Measurements from ENCODE around the gene U2AF2. TPM values are rescaled to one million over a fixed set of nuclear protein-coding genes. Genes with fewer than 3 reads are reported as not detected.

U2AF2 gene
- total and polyA plus RNA-seq, 9 of the 15 experiments (the other 6 are each of a cell fraction or from before 2014, with no cell fraction given) = 3.0 to 331 (median 157) TPM

- TF ChIP-seq ZNF592 (IDR thresholded peaks at IDR 0.05) = peak; percentile 86
- no peak for TF ChIP-seq HINFP (tag; conservative IDR thresholded peaks at IDR 0.05; ENCODE audit: low read depth)
- TF ChIP-seq STAT5A (IDR thresholded peaks at IDR 0.05; ENCODE audit: borderline replicate concordance, low read length) = no peak
- TF ChIP-seq LARP7 (IDR thresholded peaks at IDR 0.05) = no peak
- TF ChIP-seq CHCHD3 (CRISPR knock-in tag; IDR thresholded peaks at IDR 0.05) = no peak
- no peak for TF ChIP-seq ZNF316 (IDR thresholded peaks at IDR 0.05)
- TF ChIP-seq ZNF165 (CRISPR knock-in tag; IDR thresholded peaks at IDR 0.05; ENCODE audit: borderline replicate concordance) = no peak
- TF ChIP-seq GABPB2 (CRISPR knock-in tag; conservative IDR thresholded peaks at IDR 0.05) = no peak
- no peak for TF ChIP-seq HOMEZ (CRISPR knock-in tag; IDR thresholded peaks at IDR 0.05)
- peak; percentile 43; the same call in 1 of the 2 replicates for TF ChIP-seq ZNF512 (tag; IDR thresholded peaks at IDR 0.05)
- TF ChIP-seq THAP7 (CRISPR knock-in tag; IDR thresholded peaks at IDR 0.05) = no peak
- TF ChIP-seq ZKSCAN8 (CRISPR knock-in tag; IDR thresholded peaks at IDR 0.05) = no peak
- TF ChIP-seq FIP1L1 (IDR thresholded peaks at IDR 0.05; ENCODE audit: low read depth, low read length, poor library complexity, severe bottlenecking) = peak; percentile 92
- no peak for TF ChIP-seq HDAC8 (tag; IDR thresholded peaks at IDR 0.05)
- TF ChIP-seq GABPB1 (CRISPR knock-in tag; IDR thresholded peaks at IDR 0.05) = peak; percentile 95
- TF ChIP-seq MEF2D (tag; conservative IDR thresholded peaks at IDR 0.05; ENCODE audit: low read depth) = 0 out of 2 replicates have a peak, but pooled peaks have one; percentile 21
- TF ChIP-seq ZNF224 (CRISPR knock-in tag; IDR thresholded peaks at IDR 0.05) = no peak
- peak; percentile 69; the same call in 1 of the 2 replicates for TF ChIP-seq ZNF263 (CRISPR knock-in tag; IDR thresholded peaks at IDR 0.05; ENCODE audit: borderline replicate concordance)
- TF ChIP-seq TCF3 (CRISPR knock-in tag; IDR thresholded peaks at IDR 0.05) = peak; percentile 40; the same call in 1 of the 2 replicates
Measured at GRCh38 chr19:55653651-55654322, 1.0 kb upstream of the U2AF2 start (continued).

All from K562 (cell line).